Endothelial cell of umbilical vein (primary cell): ENCODE measurements around the gene MOB3B. TPM values are rescaled to one million over a fixed set of nuclear protein-coding genes. Genes with fewer than 3 reads are reported as not detected.

Experiments
- BruUV-seq: library from RNA; stranded (reverse); fragments of 400-500 nt; replicated peaks from 2 replicates; lab custom pipeline; 2021; lab: Mats Ljungman, UMichigan
- CTCF ChIA-PET: fragments of 300-600, 350-600 bp; sonication (Branson Sonifier 250); formaldehyde crosslinking; loops from one replicate; lab custom pipeline; 2021; ENCODE audit warnings: antibody characterized with exemption, inconsistent platforms; lab: Charles Lee
- POLR2A ChIA-PET: fragments of 300-600, 350-600 bp; sonication (Branson Sonifier 250); formaldehyde crosslinking; loops from one replicate; lab custom pipeline; 2021; ENCODE audit warnings: antibody characterized with exemption, inconsistent platforms; lab: Charles Lee
- DNase-seq: peaks from one replicate; pipeline ENCODE4 v3.0.0-alpha.2; 2011; ENCODE audit warnings: low read depth, low spot score
- FAIRE-seq: peaks from 2 replicates; lab custom pipeline; 2011; peaks lifted over from hg19 to GRCh38; lab: Jason Lieb, UNC
- H2AFZ ChIP-seq: 2 replicates; pipeline ENCODE4 v1.6.0; 2012; ENCODE audit warnings: low read depth, low read length, control low read depth, inconsistent platforms
- H3K27ac ChIP-seq: 2 replicates; pipeline ENCODE4 v1.5.1; 2011; ENCODE audit warnings: low read depth, mild to moderate bottlenecking, control low read depth, low read length, moderate library complexity; ENCODE audit not compliant: insufficient read depth
- H3K27me3 ChIP-seq, 2 experiments: 2 replicates each; pipeline versions ENCODE4 v1.6.0 to v1.6.1; 2011; ENCODE audit warnings: low read length in 2 of 2, mixed read lengths in 1 of 2; ENCODE audit not compliant: control insufficient read depth in 2 of 2, insufficient read depth in 2 of 2
- H3K36me3 ChIP-seq, 2 experiments: 2 replicates in 1 of 2; 3 replicates in 1 of 2; pipeline ENCODE4 v1.5.1; 2011; ENCODE audit warnings: low read length in 2 of 2, mild to moderate bottlenecking in 1 of 2, moderate library complexity in 1 of 2; ENCODE audit not compliant: control insufficient read depth in 2 of 2, insufficient read depth in 2 of 2; ENCODE audit errors: extremely low read depth in 1 of 2
- H3K4me1 ChIP-seq: 3 replicates; pipeline ENCODE4 v1.5.1; 2011; ENCODE audit warnings: mild to moderate bottlenecking, low read length; ENCODE audit not compliant: control insufficient read depth, insufficient read depth; ENCODE audit errors: extremely low read depth
- H3K4me2 ChIP-seq: 2 replicates; pipeline ENCODE4 v1.6.1; 2011; ENCODE audit warnings: low read length, control low read depth, mixed read lengths; ENCODE audit not compliant: insufficient read depth
- H3K4me3 ChIP-seq, 3 experiments: fragments of 200-600 bp in 1 of 3; sonication (generic), shearing (Covaris generic) in 1 of 3; replicated peaks in 1 of 3; 2 replicates each; pipeline ENCODE4 v1.5.1; 2011 to 2016; ENCODE audit warnings: control low read depth in 3 of 3, low read length in 3 of 3, mild to moderate bottlenecking in 2 of 3, inconsistent platforms in 1 of 3, low read depth in 1 of 3, moderate library complexity in 1 of 3; ENCODE audit not compliant: insufficient read depth in 1 of 3
- H3K79me2 ChIP-seq: 2 replicates; pipeline ENCODE4 v1.6.0; 2012; ENCODE audit warnings: low read length, inconsistent platforms; ENCODE audit not compliant: control insufficient read depth, insufficient read depth
- H3K9ac ChIP-seq: replicated peaks from 2 replicates; pipeline ENCODE3; 2011; ENCODE audit warnings: low read length, control low read depth; ENCODE audit not compliant: insufficient read depth; ENCODE audit errors: extremely low read depth
- H3K9me1 ChIP-seq: replicated peaks from 3 replicates; pipeline ENCODE4 v1.6.0; 2011; ENCODE audit warnings: mild to moderate bottlenecking, low read length; ENCODE audit not compliant: control insufficient read depth, insufficient read depth; ENCODE audit errors: extremely low read depth
- H3K9me3 ChIP-seq: replicated peaks from 2 replicates; pipeline ENCODE4 v1.5.1; 2012; ENCODE audit warnings: low read length, inconsistent platforms; ENCODE audit not compliant: control insufficient read depth, insufficient read depth
- H4K20me1 ChIP-seq: replicated peaks from 2 replicates; pipeline ENCODE3; 2011; ENCODE audit warnings: mild to moderate bottlenecking, low read length; ENCODE audit not compliant: control insufficient read depth, insufficient read depth; ENCODE audit errors: extremely low read depth
- EZH2 ChIP-seq: IDR thresholded peaks from 2 replicates; pipeline ENCODE4 v1.6.1; 2012; ENCODE audit warnings: borderline replicate concordance, low read depth, mild to moderate bottlenecking, moderate library complexity, low read length, inconsistent platforms; ENCODE audit not compliant: severe bottlenecking
- FOS ChIP-seq: IDR thresholded peaks from 2 replicates; pipeline ENCODE4 v1.6.1; 2011; ENCODE audit warnings: mild to moderate bottlenecking, low read length, moderate library complexity, borderline replicate concordance; ENCODE audit not compliant: insufficient read depth
- GATA2 ChIP-seq: IDR thresholded peaks from 2 replicates; pipeline ENCODE4 v1.7.0; 2011; ENCODE audit warnings: low read depth, mild to moderate bottlenecking, moderate library complexity, mixed read lengths, low read length; ENCODE audit not compliant: insufficient read length, insufficient read depth
- JUN ChIP-seq: IDR thresholded peaks from 2 replicates; pipeline ENCODE4 v1.6.1; 2011; ENCODE audit warnings: borderline replicate concordance, low read depth; ENCODE audit not compliant: insufficient read length, insufficient read depth
- MAX ChIP-seq: IDR thresholded peaks from 2 replicates; pipeline ENCODE4 v1.6.1; 2011; ENCODE audit not compliant: insufficient read depth, insufficient read length
- MYC ChIP-seq: IDR thresholded peaks from one replicate; pipeline ENCODE4 v1.6.1; 2011; ENCODE audit warnings: mild to moderate bottlenecking, low read depth, low read length
- POLR2A ChIP-seq: IDR thresholded peaks from 2 replicates; pipeline ENCODE4 v1.6.1; 2012; ENCODE audit warnings: low read depth, mild to moderate bottlenecking, control low read depth, low read length
- POLR2AphosphoS5 ChIP-seq: IDR thresholded peaks from 2 replicates; pipeline ENCODE4 v1.6.1; 2012; ENCODE audit warnings: low read depth, mild to moderate bottlenecking, control low read depth, low read length, moderate library complexity; ENCODE audit not compliant: insufficient read depth
- dilution Hi-C: fragments of 300-500 bp; cut with MboI; formaldehyde crosslinking; loops from one replicate; pipeline ENCODE4 v1.15.0; 2019; ENCODE audit warnings: low sequenced_read_pairs; ENCODE audit not compliant: extremely low pct_ligation_motif_present
- intact Hi-C: fragments of 100-400 bp; cut with micrococcal nuclease; formaldehyde crosslinking; loops from one replicate; pipeline ENCODE4 v1.10.0; 2022
- polyA plus RNA-seq, 4 experiments: library from polyadenylated mRNA; depleted of rRNA in 3 of 4; stranded (reverse) in 3 of 4; unstranded in 1 of 4; fragments of >200 nt; gene quantifications; 2 replicates each; pipeline versions ENCODE4 v1.2.1 to v1.2.3, GENCODE V29; 2011 to 2012; ENCODE audit warnings: missing spikeins in 1 of 4
- total RNA-seq: library from RNA; stranded (reverse); gene quantifications from 2 replicates; pipeline ENCODE4 v1.2.3, GENCODE V29; 2021
- TF ChIP-seq, protein P1 (sequence below), 2 donors: IDR thresholded peaks; 1 replicate in 1 of 2; 2 replicates in 1 of 2; pipeline ENCODE4 v1.5.1; 2011; ENCODE audit warnings: low read length in 2 of 2, mild to moderate bottlenecking in 2 of 2, moderate library complexity in 2 of 2, control low read depth in 1 of 2, inconsistent platforms in 1 of 2, low read depth in 1 of 2; ENCODE audit not compliant: insufficient read depth in 1 of 2; ENCODE audit errors: extremely low read depth in 1 of 2

The MOB3B gene
- total and polyA plus RNA-seq, 2 donors (not counting 3 experiments of a cell fraction or from before 2014, with no cell fraction given), result 0.03 TPM; not detected in 1

GRCh38 chr9:27331393-27331792, 198.2 kb downstream of the MOB3B start:
- dilution Hi-C loops (loop anchor here (25.0 kb wide), 1 partner anchor 181 kb away; the partner anchor contains the start of gene IFNK), intact Hi-C loops (loop anchor here (10.0 kb wide), 1 partner anchor 393 kb away; no protein-coding TSS in a partner anchor)
- FAIRE-seq, result no peak
- Histone ChIP-seq H3K36me3 (no peaks in the 10 kb centered on the region), H3K9me3 (no peaks in the 10 kb centered on the region), H3K9me1 (no peaks in the 10 kb centered on the region), H3K9ac (no peak overlapping the region), H3K27ac (no peak overlapping the region), H3K79me2 (no peaks in the 10 kb centered on the region), H4K20me1 (no peaks in the 10 kb centered on the region), H3K4me3 (no peak overlapping the region), H3K4me2 (no peak overlapping the region), H3K4me1 (no peaks in the 10 kb centered on the region), H2AFZ (no peak overlapping the region), H3K27me3 (peaks cover 4 to 10% of the 10 kb centered on the region in 2 experiments)
- DNase-seq, result no peak
- ChIA-PET POLR2A (no interaction called here), CTCF (interaction anchor here (2.4 to 3.3 kb wide), 3 partner anchors 195 to 215 kb away, joined by 38 to 114 read pairs (median 74); partner anchors contain the start of genes IFNK and MOB3B)
- TF ChIP-seq EZH2 (no peak), MYC (no peak), FOS (no peak), JUN (no peak), POLR2AphosphoS5 (no peak), POLR2A (no peak), MAX (no peak), GATA2 (no peak)
- TF ChIP-seq, protein P1, sequence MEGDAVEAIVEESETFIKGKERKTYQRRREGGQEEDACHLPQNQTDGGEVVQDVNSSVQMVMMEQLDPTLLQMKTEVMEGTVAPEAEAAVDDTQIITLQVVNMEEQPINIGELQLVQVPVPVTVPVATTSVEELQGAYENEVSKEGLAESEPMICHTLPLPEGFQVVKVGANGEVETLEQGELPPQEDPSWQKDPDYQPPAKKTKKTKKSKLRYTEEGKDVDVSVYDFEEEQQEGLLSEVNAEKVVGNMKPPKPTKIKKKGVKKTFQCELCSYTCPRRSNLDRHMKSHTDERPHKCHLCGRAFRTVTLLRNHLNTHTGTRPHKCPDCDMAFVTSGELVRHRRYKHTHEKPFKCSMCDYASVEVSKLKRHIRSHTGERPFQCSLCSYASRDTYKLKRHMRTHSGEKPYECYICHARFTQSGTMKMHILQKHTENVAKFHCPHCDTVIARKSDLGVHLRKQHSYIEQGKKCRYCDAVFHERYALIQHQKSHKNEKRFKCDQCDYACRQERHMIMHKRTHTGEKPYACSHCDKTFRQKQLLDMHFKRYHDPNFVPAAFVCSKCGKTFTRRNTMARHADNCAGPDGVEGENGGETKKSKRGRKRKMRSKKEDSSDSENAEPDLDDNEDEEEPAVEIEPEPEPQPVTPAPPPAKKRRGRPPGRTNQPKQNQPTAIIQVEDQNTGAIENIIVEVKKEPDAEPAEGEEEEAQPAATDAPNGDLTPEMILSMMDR (IDR thresholded peaks at IDR 0.05; ENCODE audit: extremely low read depth in 1 of 2, insufficient read depth in 1 of 2, low read depth in 1 of 2, low read length in 2 of 2), result no peak
- no TSS peak for BruUV-seq
